ENCODE measurements around the gene ZNF564. TPM values are rescaled to one million over a fixed set of nuclear protein-coding genes. Genes with fewer than 3 reads are reported as not detected.

The ZNF564 gene
- total and polyA plus RNA-seq, 11 donors = 4.0 to 10.4 (median 7.4) TPM

- WGBS, 4 donors = 39 to 44% (median 40%) methylated on average over 26 to 39 of the region's 39 CpGs
- peaks cover 0 to 17% (median 7%) of the 10 kb centered on the region in 12 donors for H3K4me1 ChIP-seq
- TF ChIP-seq, protein P1, sequence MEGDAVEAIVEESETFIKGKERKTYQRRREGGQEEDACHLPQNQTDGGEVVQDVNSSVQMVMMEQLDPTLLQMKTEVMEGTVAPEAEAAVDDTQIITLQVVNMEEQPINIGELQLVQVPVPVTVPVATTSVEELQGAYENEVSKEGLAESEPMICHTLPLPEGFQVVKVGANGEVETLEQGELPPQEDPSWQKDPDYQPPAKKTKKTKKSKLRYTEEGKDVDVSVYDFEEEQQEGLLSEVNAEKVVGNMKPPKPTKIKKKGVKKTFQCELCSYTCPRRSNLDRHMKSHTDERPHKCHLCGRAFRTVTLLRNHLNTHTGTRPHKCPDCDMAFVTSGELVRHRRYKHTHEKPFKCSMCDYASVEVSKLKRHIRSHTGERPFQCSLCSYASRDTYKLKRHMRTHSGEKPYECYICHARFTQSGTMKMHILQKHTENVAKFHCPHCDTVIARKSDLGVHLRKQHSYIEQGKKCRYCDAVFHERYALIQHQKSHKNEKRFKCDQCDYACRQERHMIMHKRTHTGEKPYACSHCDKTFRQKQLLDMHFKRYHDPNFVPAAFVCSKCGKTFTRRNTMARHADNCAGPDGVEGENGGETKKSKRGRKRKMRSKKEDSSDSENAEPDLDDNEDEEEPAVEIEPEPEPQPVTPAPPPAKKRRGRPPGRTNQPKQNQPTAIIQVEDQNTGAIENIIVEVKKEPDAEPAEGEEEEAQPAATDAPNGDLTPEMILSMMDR (IDR thresholded peaks at IDR 0.05) = peak in 2 of 12 donors; percentile 11 to 17
- no peak for TF ChIP-seq POLR2A (IDR thresholded peaks at IDR 0.05)
- no peak overlapping the region for H3K27ac ChIP-seq
- no peak for ATAC-seq
- no peaks in the 10 kb centered on the region for H3K9me3 ChIP-seq
- no peaks in the 10 kb centered on the region for H3K36me3 ChIP-seq
- intact Hi-C loops (cut with DNase I) = no loop called here
- H3K27me3 ChIP-seq = peaks cover 0 to 5% (median 0%) of the 10 kb centered on the region in 9 donors
- peak in 1 of 5 donors; percentile 31 for DNase-seq
- peak overlapping the region in 1 of 12 donors; percentile 22 for H3K4me3 ChIP-seq
Measured at GRCh38 chr19:12555456-12555930, 4.2 kb upstream of the ZNF564 start.

DNA sequence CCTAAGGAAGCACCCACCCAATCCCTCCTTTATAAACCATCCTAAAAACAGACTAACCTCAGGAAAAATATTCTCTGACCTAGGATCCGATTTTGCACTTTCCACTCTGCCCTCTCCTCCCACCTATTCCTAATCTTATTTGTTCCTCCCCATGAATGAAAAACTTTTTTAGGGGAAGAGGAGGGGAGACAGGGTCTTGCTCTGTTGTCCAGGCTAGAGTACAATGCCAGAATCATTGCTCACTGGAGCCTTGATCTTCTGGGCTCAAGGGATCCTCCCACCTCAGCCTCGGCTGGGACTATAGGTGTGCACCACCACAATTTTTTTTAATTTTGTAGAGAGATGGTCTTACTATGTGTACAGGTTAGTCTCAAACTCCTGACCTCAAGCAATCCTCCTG lies 4.4 kb downstream of the ZNF564 start:
- ATAC-seq (no peak), DNase-seq (no peak)
- intact Hi-C loops (cut with DNase I) = loop anchor here in 4 of 10 donors (5.0 to 10.0 kb wide), 3 partner anchors 45 to 52 kb away; no protein-coding TSS in a partner anchor
- no peak for TF ChIP-seq POLR2A (IDR thresholded peaks at IDR 0.05)
- TF ChIP-seq, protein P1 (IDR thresholded peaks at IDR 0.05) = no peak
- H3K27ac ChIP-seq = no peak overlapping the region
- WGBS, 4 donors = 63 to 88% (median 82%) methylated on average over 2 of the region's 2 CpGs
- H3K9me3 ChIP-seq = peaks cover 0 to 7% (median 0%) of the 10 kb centered on the region in 12 donors
- peaks cover 0 to 23% (median 0%) of the 10 kb centered on the region in 9 donors for H3K36me3 ChIP-seq
- peaks cover 0 to 59% (median 40%) of the 10 kb centered on the region in 12 donors for H3K4me1 ChIP-seq
- no peak overlapping the region for H3K4me3 ChIP-seq
- H3K27me3 ChIP-seq = no peaks in the 10 kb centered on the region

DNA sequence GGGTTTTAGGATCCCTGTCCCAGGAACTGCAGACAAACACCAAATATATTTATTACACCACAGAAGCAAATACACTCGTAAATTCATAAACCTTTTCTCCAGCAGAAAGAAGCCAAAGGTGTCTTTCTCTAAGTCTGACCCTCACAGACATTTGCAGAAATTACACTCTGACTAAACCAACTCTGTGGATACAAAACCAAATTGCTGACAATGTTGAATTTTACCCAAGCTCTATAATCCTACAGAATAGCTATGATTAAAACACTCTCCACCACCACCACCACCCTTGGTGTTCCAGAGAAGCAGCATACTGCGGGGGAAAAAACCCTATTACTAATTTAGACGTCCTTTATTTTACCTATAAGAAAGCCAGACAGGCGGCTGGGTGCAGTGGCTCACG lies 5.2 kb downstream of the ZNF564 start:
- Histone ChIP-seq H3K36me3 (peaks cover 0 to 29% (median 4%) of the 10 kb centered on the region in 9 donors), H3K27ac (no peak overlapping the region), H3K9me3 (peaks cover 0 to 7% (median 0%) of the 10 kb centered on the region in 12 donors), H3K27me3 (no peaks in the 10 kb centered on the region), H3K4me1 (peaks cover 0 to 57% (median 38%) of the 10 kb centered on the region in 12 donors), H3K4me3 (no peak overlapping the region)
- TF ChIP-seq, protein P1 (IDR thresholded peaks at IDR 0.05) = no peak
- TF ChIP-seq POLR2A (IDR thresholded peaks at IDR 0.05) = no peak
- WGBS, 4 donors = 92 to 95% (median 93%) methylated on average over 5 of the region's 5 CpGs
- no peak for DNase-seq
- ATAC-seq = no peak
- intact Hi-C loops (cut with DNase I) = loop anchor here in 4 of 10 donors (5.0 to 10.0 kb wide), 3 partner anchors 44 to 51 kb away; no protein-coding TSS in a partner anchor

- Histone ChIP-seq H3K36me3 (peaks cover 0 to 37% (median 12%) of the 10 kb centered on the region in 9 donors), H3K4me3 (no peak overlapping the region), H3K9me3 (peaks cover 0 to 7% (median 0%) of the 10 kb centered on the region in 12 donors), H3K27me3 (no peaks in the 10 kb centered on the region), H3K4me1 (peaks cover 0 to 54% (median 35%) of the 10 kb centered on the region in 12 donors), H3K27ac (no peak overlapping the region)
- ATAC-seq (peak in 1 of 4 donors; percentile 5), DNase-seq (no peak)
- WGBS, 4 donors = 71 to 89% (median 78%) methylated on average over 8 of the region's 8 CpGs
- TF ChIP-seq, protein P1 (IDR thresholded peaks at IDR 0.05) = no peak
- no peak for TF ChIP-seq POLR2A (IDR thresholded peaks at IDR 0.05)
- intact Hi-C loops (cut with DNase I) = loop anchor here in 4 of 10 donors (5.0 to 10.0 kb wide), 3 partner anchors 43 to 50 kb away; no protein-coding TSS in a partner anchor
Measured at GRCh38 chr19:12545267-12545666, 6.0 kb downstream of the ZNF564 start.

Measured in heart left ventricle (tissue), 16 donors.